Measurements from ENCODE around the gene ARF6. TPM values are rescaled to one million over a fixed set of nuclear protein-coding genes. Genes with fewer than 3 reads are reported as not detected.

ARF6 gene
- polyA plus RNA-seq, 2 of the 4 experiments (the other 2 are of a cell fraction) = 33.3 to 54.8 TPM

- TF ChIP-seq KDM5A (IDR thresholded peaks at IDR 0.05) = peak; percentile 27; the same call in 1 of the 2 replicates
- no peak for TF ChIP-seq EHMT2 (IDR thresholded peaks at IDR 0.05; ENCODE audit: low read depth)
- no peak for TF ChIP-seq RARB (CRISPR knock-in tag; IDR thresholded peaks at IDR 0.05)
- TF ChIP-seq RFX5 (IDR thresholded peaks at IDR 0.05) = no peak
- no peak for TF ChIP-seq NPAS2 (CRISPR knock-in tag; IDR thresholded peaks at IDR 0.05; ENCODE audit: borderline replicate concordance)
- TF ChIP-seq GATA3 (IDR thresholded peaks at IDR 0.05; ENCODE audit: borderline replicate concordance) = no peak; the same call in 1 of the 2 replicates
- TF ChIP-seq MAFK (IDR thresholded peaks at IDR 0.05; ENCODE audit: partially characterized antibody) = no peak
- no peak for TF ChIP-seq HDAC2 (IDR thresholded peaks at IDR 0.05)
- peak; percentile 84 to 91 for TF ChIP-seq JUN (IDR thresholded peaks at IDR 0.05)
- peak; percentile 46 for TF ChIP-seq SMC3 (IDR thresholded peaks at IDR 0.05)
- peak; percentile 17; the same call in 1 of the 2 replicates for TF ChIP-seq PHF8 (IDR thresholded peaks at IDR 0.05; ENCODE audit: borderline replicate concordance, low read depth)
- no peak for TF ChIP-seq TP53 (CRISPR knock-in tag; IDR thresholded peaks at IDR 0.05)
- TF ChIP-seq HOXA7 (CRISPR knock-in tag; IDR thresholded peaks at IDR 0.05) = no peak
- TF ChIP-seq ZNF302 (CRISPR knock-in tag; IDR thresholded peaks at IDR 0.05) = no peak
- TF ChIP-seq HOXB13 (CRISPR knock-in tag; IDR thresholded peaks at IDR 0.05; ENCODE audit: low read depth) = no peak
- TF ChIP-seq TFCP2L1 (CRISPR knock-in tag; IDR thresholded peaks at IDR 0.05) = peak; percentile 83; the same call in 1 of the 2 replicates
- no peak for TF ChIP-seq HEYL (CRISPR knock-in tag; IDR thresholded peaks at IDR 0.05)
- no peak for TF ChIP-seq ZSCAN20 (CRISPR knock-in tag; IDR thresholded peaks at IDR 0.05)
- TF ChIP-seq CBX2 (IDR thresholded peaks at IDR 0.05; ENCODE audit: borderline replicate concordance, low read depth) = no peak
- TF ChIP-seq POLR2AphosphoS2 (conservative IDR thresholded peaks at IDR 0.05; ENCODE audit: low read length) = no peak
- no peak for TF ChIP-seq RNF2 (IDR thresholded peaks at IDR 0.05; ENCODE audit: borderline replicate concordance, low read depth)
- peak; percentile 91 for TF ChIP-seq BCL3 (IDR thresholded peaks at IDR 0.05)
- no peak for TF ChIP-seq KDM1A (IDR thresholded peaks at IDR 0.05; ENCODE audit: low read depth)
- no peak for TF ChIP-seq EP300 (IDR thresholded peaks at IDR 0.05)
- no peak for TF ChIP-seq EHF (CRISPR knock-in tag; IDR thresholded peaks at IDR 0.05)
- TF ChIP-seq NR3C1 (IDR thresholded peaks at IDR 0.05) = no peak
- TF ChIP-seq PBX3 (IDR thresholded peaks at IDR 0.05) = no peak
- TF ChIP-seq HOXB5 (CRISPR knock-in tag; IDR thresholded peaks at IDR 0.05) = no peak; the same call in 1 of the 2 replicates
- no peak for TF ChIP-seq FOXS1 (CRISPR knock-in tag; IDR thresholded peaks at IDR 0.05)
- peak; percentile 77 for TF ChIP-seq MYC (IDR thresholded peaks at IDR 0.05; ENCODE audit: borderline replicate concordance, low read length)
Measured at GRCh38 chr14:49892636-49893308, at the start of gene ARF6 (continued).

Data from A549 (cell line).